HAP-1 (cell line): Measurements from ENCODE around the gene NUDT8.
"Not testable (repeated sequence)": the region's sequence is repeated elsewhere in the genome, so short reads cannot be mapped to it uniquely, and the experiment has no call there.

ENCODE experiments used
- DNase-seq, 2 experiments: peaks; one replicate each; pipeline ENCODE4 v3.0.0-alpha.2; 2016 to 2020; ENCODE audit warnings: low spot score in 2 of 2
- H3K27me3 ChIP-seq: fragments of 250-450 bp; sonication (Bioruptor Pico); 2 replicates; pipeline ENCODE4 v1.5.1; 2020; ENCODE audit warnings: low read depth, mild to moderate bottlenecking, moderate library complexity
- H3K36me3 ChIP-seq: fragments of 250-450 bp; sonication (Bioruptor Pico); replicated peaks from 2 replicates; pipeline ENCODE4 v1.5.1; 2020; ENCODE audit warnings: mild to moderate bottlenecking
- H3K4me1 ChIP-seq: fragments of 250-450 bp; sonication (Bioruptor Pico); 2 replicates; pipeline ENCODE4 v1.5.1; 2020; ENCODE audit warnings: mild to moderate bottlenecking
- H3K4me3 ChIP-seq: fragments of 250-450 bp; sonication (Bioruptor Pico); 2 replicates; pipeline ENCODE4 v1.5.1; 2020; ENCODE audit warnings: mild to moderate bottlenecking, moderate library complexity
- H3K9me3 ChIP-seq: fragments of 250-450 bp; sonication (Bioruptor Pico); 2 replicates; pipeline ENCODE4 v1.5.1; 2020; ENCODE audit warnings: mild to moderate bottlenecking, moderate library complexity
- in situ Hi-C: fragments of 300-500 bp; cut with MboI; formaldehyde crosslinking; loops from 3 replicates; pipeline ENCODE4 v1.14.3; 2020; ENCODE audit warnings: low sequenced_read_pairs, inconsistent platforms, mixed read lengths

The NUDT8 gene

GRCh38 chr11:67621928-67622327 lies 7.8 kb downstream of the NUDT8 start:
- H3K9me3 ChIP-seq, H3K36me3 ChIP-seq, H3K27me3 ChIP-seq, in situ Hi-C loops, H3K4me3 ChIP-seq, H3K4me1 ChIP-seq: not testable (repeated sequence)
- DNase-seq: peak; percentile 76 to 82

- not testable (repeated sequence) for H3K27me3 ChIP-seq
These were observed 9.1 kb downstream of the NUDT8 start for GRCh38 chr11:67620621-67621020.

GRCh38 chr11:67619683-67620618 lies 9.8 kb downstream of the NUDT8 start:
- in situ Hi-C loops, DNase-seq, H3K27me3 ChIP-seq, H3K4me3 ChIP-seq, H3K9me3 ChIP-seq, H3K4me1 ChIP-seq, H3K36me3 ChIP-seq: not testable (repeated sequence)

More at GRCh38 chr11:67620621-67621020, 9.1 kb downstream of the NUDT8 start:
- DNase-seq, in situ Hi-C loops, H3K4me3 ChIP-seq, H3K4me1 ChIP-seq, H3K9me3 ChIP-seq, H3K36me3 ChIP-seq: not testable (repeated sequence)

- not testable (repeated sequence) for DNase-seq, H3K4me1 ChIP-seq
These were observed 10.7 kb downstream of the NUDT8 start for GRCh38 chr11:67618901-67619659.

GRCh38 chr11:67617243-67617953 lies 12.3 kb downstream of the NUDT8 start:
- Histone ChIP-seq H3K4me3 (no peak overlapping the region), H3K27me3 (no peaks in the 10 kb centered on the region), H3K4me1 (peaks cover 6% of the 10 kb centered on the region), H3K36me3 (peaks cover 5% of the 10 kb centered on the region), H3K9me3 (0 out of 2 replicates have a peak, but pooled peaks cover 3% of the 10 kb centered on the region)
- no peak for DNase-seq
- in situ Hi-C loops: no loop called here

More at GRCh38 chr11:67618901-67619659, 10.7 kb downstream of the NUDT8 start:
- H3K9me3 ChIP-seq, H3K27me3 ChIP-seq, H3K4me3 ChIP-seq, in situ Hi-C loops, H3K36me3 ChIP-seq: not testable (repeated sequence)

GRCh38 chr11:67616431-67617242 lies 13.1 kb downstream of the NUDT8 start:
- H3K9me3 ChIP-seq: no peaks in the 10 kb centered on the region
- no peak for DNase-seq
- no peak overlapping the region for H3K4me3 ChIP-seq
- peaks cover 12% of the 10 kb centered on the region for H3K36me3 ChIP-seq
- in situ Hi-C loops: no loop called here
- peaks cover 2% of the 10 kb centered on the region for H3K4me1 ChIP-seq
- H3K27me3 ChIP-seq: no peaks in the 10 kb centered on the region

- in situ Hi-C loops: no loop called here
These were observed 13.9 kb downstream of the NUDT8 start for GRCh38 chr11:67615728-67616430.

GRCh38 chr11:67614730-67615714 lies 14.7 kb downstream of the NUDT8 start:
- Histone ChIP-seq H3K36me3 (peaks cover 29% of the 10 kb centered on the region), H3K27me3 (no peaks in the 10 kb centered on the region), H3K4me3 (no peak overlapping the region), H3K9me3 (no peaks in the 10 kb centered on the region), H3K4me1 (no peaks in the 10 kb centered on the region)
- in situ Hi-C loops: no loop called here
- peak; percentile 31 to 78 for DNase-seq

More at GRCh38 chr11:67615728-67616430, 13.9 kb downstream of the NUDT8 start:
- H3K27me3 ChIP-seq: no peaks in the 10 kb centered on the region
- H3K4me3 ChIP-seq: no peak overlapping the region
- no peaks in the 10 kb centered on the region for H3K4me1 ChIP-seq
- no peak for DNase-seq
- peaks cover 20% of the 10 kb centered on the region for H3K36me3 ChIP-seq
- H3K9me3 ChIP-seq: no peaks in the 10 kb centered on the region

GRCh38 chr11:67613960-67614715 lies 15.6 kb downstream of the NUDT8 start:
- peak; percentile 47 to 85 for DNase-seq
- Histone ChIP-seq H3K4me1 (no peaks in the 10 kb centered on the region), H3K9me3 (no peaks in the 10 kb centered on the region), H3K4me3 (no peak overlapping the region), H3K27me3 (no peaks in the 10 kb centered on the region), H3K36me3 (peaks cover 37% of the 10 kb centered on the region)
- in situ Hi-C loops: no loop called here

GRCh38 chr11:67613313-67613959 lies 16.3 kb downstream of the NUDT8 start:
- Histone ChIP-seq H3K4me1 (no peaks in the 10 kb centered on the region), H3K4me3 (no peak overlapping the region), H3K36me3 (peaks cover 44% of the 10 kb centered on the region), H3K27me3 (no peaks in the 10 kb centered on the region), H3K9me3 (no peaks in the 10 kb centered on the region)
- no peak for DNase-seq
- in situ Hi-C loops: no loop called here

- Histone ChIP-seq H3K4me1 (peaks cover 4% of the 10 kb centered on the region), H3K36me3 (peaks cover 49% of the 10 kb centered on the region), H3K9me3 (no peaks in the 10 kb centered on the region), H3K4me3 (no peak overlapping the region), H3K27me3 (no peaks in the 10 kb centered on the region)
- in situ Hi-C loops: no loop called here
- DNase-seq: no peak
These were observed 17.0 kb downstream of the NUDT8 start for GRCh38 chr11:67612751-67613150.
